Activated CD4-positive, alpha-beta T cell treated with anti-CD3 and anti-CD28 coated beads, Interleukin-2, amount 50 U/mL, for 48 hours (primary cell): ENCODE measurements around the gene C3orf20.

Experiments used
- DNase-seq, 2 experiments: peaks; one replicate each; pipeline ENCODE4 v3.0.0-alpha.2; 2020

Gene C3orf20

GRCh38 chr3:14779069-14779685, 104.2 kb downstream of the C3orf20 start:
- no peak for DNase-seq

- peak; percentile 31 to 53 for DNase-seq
Measured at GRCh38 chr3:14780927-14781507, 106.1 kb downstream of the C3orf20 start.

- no peak for DNase-seq
Measured at GRCh38 chr3:14783480-14784086, 108.6 kb downstream of the C3orf20 start.

- no peak for DNase-seq
Measured at GRCh38 chr3:14784087-14784681, 109.2 kb downstream of the C3orf20 start.

- no peak for DNase-seq
Measured at GRCh38 chr3:14785207-14786155, 110.5 kb downstream of the C3orf20 start.

GRCh38 chr3:14786369-14786768, 111.4 kb downstream of the C3orf20 start:
- DNase-seq: no peak

- no peak for DNase-seq
Measured at GRCh38 chr3:14787630-14788029, 112.7 kb downstream of the C3orf20 start.

GRCh38 chr3:14788644-14789043, 113.7 kb downstream of the C3orf20 start:
- no peak for DNase-seq

- no peak for DNase-seq
Measured at GRCh38 chr3:14789221-14789620, 114.3 kb downstream of the C3orf20 start.

- no peak for DNase-seq
Measured at GRCh38 chr3:14789640-14790285, 114.8 kb downstream of the C3orf20 start.

- DNase-seq: peak; percentile 62 to 70
Measured at GRCh38 chr3:14791343-14791945, 116.5 kb downstream of the C3orf20 start.

GRCh38 chr3:14792691-14793121, 117.8 kb downstream of the C3orf20 start:
- no peak for DNase-seq

- no peak for DNase-seq
Measured at GRCh38 chr3:14793126-14793857, 118.4 kb downstream of the C3orf20 start.

GRCh38 chr3:14793858-14794234, 118.9 kb downstream of the C3orf20 start:
- no peak for DNase-seq

- no peak for DNase-seq
Measured at GRCh38 chr3:14794435-14794834, 119.5 kb downstream of the C3orf20 start.

GRCh38 chr3:14795996-14796395, 121.1 kb downstream of the C3orf20 start:
- DNase-seq: no peak

GRCh38 chr3:14796403-14797077, 121.6 kb downstream of the C3orf20 start:
- DNase-seq: no peak

GRCh38 chr3:14797731-14798130, 122.8 kb downstream of the C3orf20 start:
- DNase-seq: no peak

- DNase-seq: no peak
Measured at GRCh38 chr3:14798231-14798630, 123.3 kb downstream of the C3orf20 start.

- no peak for DNase-seq
Measured at GRCh38 chr3:14799146-14799545, 124.2 kb downstream of the C3orf20 start.

- no peak for DNase-seq
Measured at GRCh38 chr3:14801031-14801430, 126.1 kb downstream of the C3orf20 start.
